ENCODE measurements around the gene PEX5L.
A peak's percentile ranks its signal among the peaks of the same experiment; 100 is the strongest.

The PEX5L gene

GRCh38 chr3:179927191-179927590 lies 109.5 kb downstream of the PEX5L start:
- no peak for DNase-seq (ENCODE audit: low read depth)
- no peak overlapping the region for H3K4me3 ChIP-seq (ENCODE audit: low read depth, low read length)

DNA sequence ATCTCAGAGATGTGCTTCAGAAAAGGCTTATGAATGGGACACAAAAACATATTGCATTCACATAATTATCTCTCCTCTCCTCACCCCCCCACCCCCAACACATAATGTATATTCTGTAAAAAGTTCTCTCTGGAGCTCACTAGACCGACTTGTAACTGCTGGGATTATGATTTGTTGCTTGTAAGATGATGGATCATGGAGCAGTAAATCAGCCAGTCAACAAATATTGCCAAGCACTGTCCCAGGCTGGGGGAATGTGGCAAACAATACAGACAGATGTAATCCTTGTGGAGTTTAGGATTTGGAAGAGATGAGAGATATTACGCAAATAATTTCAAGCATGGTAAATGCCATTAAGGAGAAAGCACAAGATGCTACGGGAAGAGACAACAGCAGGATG lies 114.8 kb downstream of the PEX5L start:
- no peak for DNase-seq (ENCODE audit: low read depth)

GRCh38 chr3:179921500-179921899 lies 115.2 kb downstream of the PEX5L start:
- no peak overlapping the region for H3K4me3 ChIP-seq (ENCODE audit: low read depth, low read length)
- no peak for DNase-seq (ENCODE audit: low read depth)

More for the DNA sequence above, 114.8 kb downstream of the PEX5L start:
- no peak overlapping the region for H3K4me3 ChIP-seq (ENCODE audit: low read depth, low read length)

- DNase-seq (ENCODE audit: low read depth) = no peak
- no peak overlapping the region for H3K4me3 ChIP-seq (ENCODE audit: low read depth, low read length)
Observed at GRCh38 chr3:179907784-179908482, 128.8 kb downstream of the PEX5L start.

- no peak for DNase-seq (ENCODE audit: low read depth)
- H3K4me3 ChIP-seq (ENCODE audit: low read depth, low read length) = no peak overlapping the region
Observed at GRCh38 chr3:179902061-179902460, 134.7 kb downstream of the PEX5L start.

- H3K4me3 ChIP-seq (ENCODE audit: low read depth, low read length) = no peak overlapping the region
- peak; percentile 8 for DNase-seq (ENCODE audit: low read depth)
Observed at GRCh38 chr3:179898024-179898423, 138.7 kb downstream of the PEX5L start.

- no peak for DNase-seq (ENCODE audit: low read depth)
- no peak overlapping the region for H3K4me3 ChIP-seq (ENCODE audit: low read depth, low read length)
Observed at GRCh38 chr3:179897231-179897630, 139.5 kb downstream of the PEX5L start.

DNA sequence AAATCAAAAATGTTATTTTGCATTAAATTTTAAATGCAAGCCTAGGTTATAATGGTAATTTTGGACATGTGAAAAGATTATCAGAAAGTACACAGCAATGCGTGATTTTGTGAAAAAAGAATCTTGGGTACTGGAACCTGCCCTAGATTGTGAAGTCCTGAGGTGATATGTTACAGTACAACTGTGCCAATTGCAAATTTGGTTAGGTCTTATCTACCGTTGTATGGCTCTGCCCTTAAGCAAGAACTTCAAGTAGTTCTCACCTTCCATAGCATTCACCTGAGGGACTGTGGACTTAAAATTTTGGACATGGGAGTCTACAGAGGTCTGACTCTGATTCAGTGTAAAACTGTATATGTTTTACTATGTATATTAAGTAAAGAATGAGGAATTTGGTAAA lies 140.2 kb downstream of the PEX5L start:
- no peak overlapping the region for H3K4me3 ChIP-seq (ENCODE audit: low read depth, low read length)
- DNase-seq (ENCODE audit: low read depth) = no peak

- no peak for DNase-seq (ENCODE audit: low read depth)
- no peak overlapping the region for H3K4me3 ChIP-seq (ENCODE audit: low read depth, low read length)
Observed at GRCh38 chr3:179895330-179895729, 141.4 kb downstream of the PEX5L start.

DNA sequence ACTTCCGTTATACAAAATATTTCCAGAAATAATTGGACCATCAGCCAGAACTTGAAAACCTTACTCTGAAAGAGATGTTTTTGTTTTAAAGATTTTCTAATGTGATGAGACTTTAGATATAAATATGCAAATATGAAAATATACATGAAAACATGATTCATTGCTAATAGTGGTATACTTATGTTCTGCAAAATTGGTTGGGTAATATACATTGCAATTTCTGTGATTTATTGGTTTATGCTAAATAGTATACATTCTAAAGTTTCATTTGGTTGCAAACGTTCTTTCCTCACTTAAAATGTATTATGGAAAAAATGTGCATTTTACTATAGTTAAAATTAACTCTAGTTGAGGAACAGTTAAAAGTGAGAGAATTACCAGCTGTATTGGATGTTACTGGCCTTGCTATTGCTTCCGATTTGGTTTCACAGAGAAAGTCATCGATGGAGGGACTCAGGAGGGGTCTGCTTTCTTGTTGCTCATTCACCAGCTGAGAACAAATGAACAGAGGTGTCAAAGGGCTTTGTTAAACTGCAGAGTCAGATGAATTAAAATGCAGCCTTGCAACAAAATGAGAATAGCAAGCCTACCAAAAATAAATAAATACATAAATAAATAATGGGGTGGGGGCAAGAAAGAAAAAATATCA lies 149.3 kb downstream of the PEX5L start:
- no peak for DNase-seq (ENCODE audit: low read depth)
- no peak overlapping the region for H3K4me3 ChIP-seq (ENCODE audit: low read depth, low read length)

DNA sequence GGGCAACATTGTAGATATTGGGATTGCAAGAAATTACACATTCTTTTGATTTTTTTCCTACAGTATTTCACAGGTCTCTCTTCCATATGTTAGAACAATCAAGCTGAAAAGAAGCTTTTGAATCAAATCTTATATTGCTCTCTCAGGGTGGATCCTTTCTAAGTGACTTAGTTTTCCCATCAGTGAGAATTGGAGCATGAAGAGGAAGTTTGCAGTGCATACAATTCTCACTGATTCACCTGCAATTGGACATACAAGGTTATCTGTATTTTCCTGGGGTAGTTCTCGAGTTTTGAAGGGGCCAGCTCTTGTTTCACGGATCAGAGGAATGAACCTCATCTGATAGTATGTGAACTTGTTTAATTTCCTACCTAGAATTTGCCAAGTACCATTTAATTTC lies 150.8 kb downstream of the PEX5L start:
- DNase-seq (ENCODE audit: low read depth) = no peak
- no peak overlapping the region for H3K4me3 ChIP-seq (ENCODE audit: low read depth, low read length)

DNA sequence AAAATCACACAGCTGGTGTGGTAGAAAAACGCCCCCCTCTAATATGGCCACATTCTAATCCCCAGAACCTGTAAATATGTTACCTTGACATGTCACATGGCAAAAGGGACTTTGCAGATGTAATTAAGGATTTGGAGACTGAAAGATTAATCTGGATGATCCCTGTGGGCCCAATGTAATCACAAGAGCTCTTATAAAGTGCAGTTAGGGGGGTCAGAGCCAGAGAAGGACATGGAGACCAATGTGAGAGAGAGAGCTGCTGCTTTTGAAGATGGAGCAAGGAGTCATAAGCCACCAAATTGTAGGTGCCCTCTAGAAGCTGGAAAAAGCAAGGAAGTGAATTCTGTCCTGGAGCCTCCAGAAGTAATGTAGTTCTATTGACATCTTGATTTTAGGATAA lies 152.6 kb downstream of the PEX5L start:
- no peak for DNase-seq (ENCODE audit: low read depth)
- H3K4me3 ChIP-seq (ENCODE audit: low read depth, low read length) = no peak overlapping the region

DNA sequence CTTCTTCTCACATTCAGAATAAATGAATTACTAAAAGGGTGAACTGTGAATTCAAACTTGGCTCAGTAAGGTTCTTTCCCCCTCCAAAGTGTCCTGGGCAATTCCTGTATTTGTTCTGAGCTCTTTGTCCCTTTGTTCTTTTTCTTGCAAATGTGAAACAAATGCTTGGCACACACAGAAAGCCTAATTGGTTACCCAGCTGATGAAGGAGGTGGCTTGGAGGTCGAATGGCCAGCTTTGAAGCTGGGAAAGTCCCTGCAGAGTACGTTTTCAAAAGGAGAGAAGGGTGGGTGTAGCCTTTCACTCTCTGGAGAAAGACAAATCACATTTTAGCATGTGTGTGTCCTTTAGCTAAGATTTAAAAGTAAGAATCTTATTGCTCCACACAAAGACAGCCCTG lies 154.4 kb downstream of the PEX5L start:
- no peak for DNase-seq (ENCODE audit: low read depth)

DNA sequence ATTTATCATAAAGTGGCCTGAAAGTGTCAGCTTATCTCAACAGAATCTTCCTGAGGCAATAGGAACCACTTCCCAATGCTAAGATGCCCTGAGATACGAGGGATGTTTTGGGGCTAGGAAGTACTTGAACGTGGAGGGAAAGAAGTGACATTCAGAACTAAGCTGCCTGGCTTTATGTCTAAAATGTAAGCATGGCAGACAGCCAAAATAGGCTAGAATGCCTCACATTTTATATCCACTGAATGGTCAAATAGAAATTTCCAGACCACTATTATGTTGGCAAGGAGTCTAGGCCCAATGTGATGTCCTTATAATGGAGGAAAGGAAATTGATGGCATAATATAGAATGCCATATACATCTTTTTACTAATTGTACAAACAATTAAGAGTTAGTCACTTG lies 154.9 kb downstream of the PEX5L start:
- DNase-seq (ENCODE audit: low read depth) = peak; percentile 7
- no peak overlapping the region for H3K4me3 ChIP-seq (ENCODE audit: low read depth, low read length)

More for the DNA sequence above, 154.4 kb downstream of the PEX5L start:
- H3K4me3 ChIP-seq (ENCODE audit: low read depth, low read length) = no peak overlapping the region

DNA sequence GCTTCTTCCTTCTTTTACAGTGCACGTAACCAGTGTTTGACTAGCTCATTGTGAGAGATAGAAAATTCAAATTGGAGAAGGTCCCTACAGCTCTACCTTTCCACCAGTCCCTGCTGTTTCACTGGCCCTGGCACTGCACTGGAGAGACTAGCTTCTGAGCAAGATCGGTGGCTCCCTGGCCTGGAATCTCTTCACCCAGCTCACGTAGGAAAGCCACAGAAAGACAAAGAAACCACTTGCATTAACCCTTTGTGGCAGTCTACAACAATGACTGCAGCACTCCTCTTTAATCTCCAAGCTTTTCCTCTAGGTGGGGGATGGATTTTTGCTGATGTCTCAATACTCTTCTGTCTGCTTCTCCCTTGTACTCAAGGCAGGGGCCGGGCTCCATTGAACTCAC lies 155.9 kb downstream of the PEX5L start:
- no peak overlapping the region for H3K4me3 ChIP-seq (ENCODE audit: low read depth, low read length)

GRCh38 chr3:179876440-179876839 lies 160.3 kb downstream of the PEX5L start:
- DNase-seq (ENCODE audit: low read depth) = no peak

More for the DNA sequence above, 155.9 kb downstream of the PEX5L start:
- no peak for DNase-seq (ENCODE audit: low read depth)

GRCh38 chr3:179872842-179873241 lies 163.9 kb downstream of the PEX5L start:
- no peak overlapping the region for H3K4me3 ChIP-seq (ENCODE audit: low read depth, low read length)
- no peak for DNase-seq (ENCODE audit: low read depth)

More at GRCh38 chr3:179876440-179876839, 160.3 kb downstream of the PEX5L start:
- H3K4me3 ChIP-seq (ENCODE audit: low read depth, low read length) = no peak overlapping the region

GRCh38 chr3:179871782-179872181 lies 165.0 kb downstream of the PEX5L start:
- H3K4me3 ChIP-seq (ENCODE audit: low read depth, low read length) = no peak overlapping the region
- DNase-seq (ENCODE audit: low read depth) = no peak

GRCh38 chr3:179868715-179869114 lies 168.0 kb downstream of the PEX5L start:
- no peak for DNase-seq (ENCODE audit: low read depth)

GRCh38 chr3:179867961-179868360 lies 168.8 kb downstream of the PEX5L start:
- DNase-seq (ENCODE audit: low read depth) = no peak

More at GRCh38 chr3:179868715-179869114, 168.0 kb downstream of the PEX5L start:
- no peak overlapping the region for H3K4me3 ChIP-seq (ENCODE audit: low read depth, low read length)

DNA sequence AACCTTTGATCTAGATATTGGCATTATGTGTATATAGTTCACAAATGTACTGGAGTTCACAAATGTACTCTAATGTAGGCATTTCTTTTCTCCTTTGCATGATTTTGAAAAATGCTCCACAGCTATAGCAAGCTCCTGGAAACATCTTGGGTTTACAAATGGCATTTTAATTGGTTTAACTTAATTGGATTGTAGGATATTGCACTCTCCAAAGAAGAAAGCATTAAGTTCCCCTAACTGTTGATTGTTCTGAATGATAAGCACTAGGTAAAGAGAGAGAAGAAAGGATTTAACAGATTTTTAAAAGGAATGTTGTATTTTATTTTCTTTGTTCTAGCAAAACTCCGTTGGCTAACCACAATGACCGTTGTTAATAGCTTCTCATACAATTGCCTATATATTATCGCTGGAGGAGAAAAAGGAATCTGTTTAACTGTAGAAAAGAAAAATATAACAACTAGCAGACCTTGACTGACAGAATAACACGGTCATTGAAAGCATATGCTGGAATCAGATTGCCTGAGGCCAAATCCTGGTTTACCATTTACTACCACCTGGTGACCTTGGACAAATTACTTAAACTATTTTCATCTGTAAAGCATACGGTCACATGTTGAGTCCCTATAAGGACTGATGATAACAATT lies 170.8 kb downstream of the PEX5L start:
- no peak for DNase-seq (ENCODE audit: low read depth)
- no peak overlapping the region for H3K4me3 ChIP-seq (ENCODE audit: low read depth, low read length)

More at GRCh38 chr3:179867961-179868360, 168.8 kb downstream of the PEX5L start:
- no peak overlapping the region for H3K4me3 ChIP-seq (ENCODE audit: low read depth, low read length)

Measured in skeletal muscle cell (primary cell).